Left lung (tissue), 10 donors: ENCODE results near the gene CHST13. TPM values are rescaled to one million over a fixed set of nuclear protein-coding genes. Genes with fewer than 3 reads are reported as not detected.
A peak's percentile ranks its signal among the peaks of the same experiment; 100 is the strongest.

Source experiments
- ATAC-seq: fragments of 200-7000 bp; cut with Tn5 transposase; one replicate; pipeline ENCODE4 v1.9.1; 2020; ENCODE audit warnings: moderate library complexity
- DNase-seq, 4 donors: peaks; one replicate each; pipeline ENCODE4 v3.0.0-alpha.2; 2013 to 2020
- H3K27ac ChIP-seq, 2 donors: fragments of 200-600 bp; sonication (generic) in 1 of 2; one replicate each; pipeline versions ENCODE4 v1.5.0 to v1.8.0; 2020 to 2021
- H3K27me3 ChIP-seq, 2 donors: fragments of 200-600 bp; sonication (generic) in 1 of 2; one replicate each; pipeline versions ENCODE4 v1.5.0 to v1.8.0; 2020 to 2021
- H3K36me3 ChIP-seq, 2 donors: fragments of 200-600 bp; sonication (generic) in 1 of 2; one replicate each; pipeline versions ENCODE4 v1.5.0 to v1.8.0; 2020 to 2021
- H3K4me1 ChIP-seq, 2 donors: fragments of 200-600 bp; one replicate each; pipeline ENCODE4 v1.8.0; 2021
- H3K4me3 ChIP-seq, 2 donors: fragments of 200-600 bp; sonication (generic) in 1 of 2; one replicate each; pipeline versions ENCODE4 v1.5.0 to v1.8.0; 2020 to 2021; ENCODE audit warnings: mild to moderate bottlenecking in 1 of 2
- H3K9me3 ChIP-seq, 2 donors: fragments of 200-600 bp; sonication (generic) in 1 of 2; one replicate each; pipeline versions ENCODE4 v1.5.0 to v1.8.0; 2020 to 2021
- CTCF ChIP-seq, 2 donors: fragments of 200-600 bp; sonication (generic) in 1 of 2; IDR thresholded peaks; one replicate each; pipeline versions ENCODE4 v1.5.0 to v1.8.0; 2021; ENCODE audit warnings: antibody characterized with exemption in 2 of 2
- intact Hi-C, 2 donors: fragments of 100-400 bp; cut with DNase I; formaldehyde crosslinking; loops; one replicate each; pipeline versions ENCODE4 v1.11.2 to v1.14.2; 2022
- polyA plus RNA-seq, 6 donors: library from polyadenylated mRNA; unstranded; fragments of 120-200 nt; gene quantifications; one replicate each; pipeline ENCODE4 v1.2.1, GENCODE V29; 2013; ENCODE audit not compliant: insufficient read length in 6 of 6
- total RNA-seq, 2 donors: library from RNA; stranded (reverse); fragmentation: NEBNext Ultra II Directional; extraction: Animal tissue kit (Norgen Biotek cat#: 25700); gene quantifications; one replicate each; pipeline ENCODE4 v1.2.1, GENCODE V29; 2021
- donor health status: DM: no; HTN: yes; CAD: no.
- donor health status: DM: no; HTN: no; CAD: no.

CHST13 gene
- total and polyA plus RNA-seq, 8 donors: 0.11 to 3.0 (median 0.24) TPM

GRCh38 chr3:126514161-126514560, 9.8 kb upstream of the CHST13 start:
- H3K4me3 ChIP-seq: no peak overlapping the region
- DNase-seq (peak in 1 of 4 donors; percentile 47), ATAC-seq (no peak)
- TF ChIP-seq CTCF (IDR thresholded peaks at IDR 0.05): no peak
- H3K27me3 ChIP-seq: peaks cover 0 to 15% of the 10 kb centered on the region in 2 donors
- H3K9me3 ChIP-seq: no peaks in the 10 kb centered on the region
- no peaks in the 10 kb centered on the region for H3K36me3 ChIP-seq
- H3K27ac ChIP-seq: no peak overlapping the region
- no peaks in the 10 kb centered on the region for H3K4me1 ChIP-seq
- intact Hi-C loops: no loop called here

GRCh38 chr3:126515066-126515706, 8.8 kb upstream of the CHST13 start:
- H3K4me1 ChIP-seq: no peaks in the 10 kb centered on the region
- no peak overlapping the region for H3K27ac ChIP-seq
- no peaks in the 10 kb centered on the region for H3K9me3 ChIP-seq
- TF ChIP-seq CTCF (IDR thresholded peaks at IDR 0.05): no peak
- ATAC-seq (no peak), DNase-seq (peak in 2 of 4 donors; percentile 27 to 58)
- peaks cover 0 to 15% of the 10 kb centered on the region in 2 donors for H3K27me3 ChIP-seq
- no peaks in the 10 kb centered on the region for H3K36me3 ChIP-seq
- intact Hi-C loops: no loop called here
- no peak overlapping the region for H3K4me3 ChIP-seq

GRCh38 chr3:126516152-126516935, 7.6 kb upstream of the CHST13 start:
- no peaks in the 10 kb centered on the region for H3K36me3 ChIP-seq

GRCh38 chr3:126516936-126517290, 7.0 kb upstream of the CHST13 start:
- no peaks in the 10 kb centered on the region for H3K36me3 ChIP-seq
- TF ChIP-seq CTCF (IDR thresholded peaks at IDR 0.05): no peak
- intact Hi-C loops: no loop called here
- peaks cover 0 to 15% of the 10 kb centered on the region in 2 donors for H3K27me3 ChIP-seq
- H3K9me3 ChIP-seq: no peaks in the 10 kb centered on the region
- no peak overlapping the region for H3K27ac ChIP-seq
- no peaks in the 10 kb centered on the region for H3K4me1 ChIP-seq
- DNase-seq (peak in 1 of 4 donors; percentile 5), ATAC-seq (no peak)
- H3K4me3 ChIP-seq: no peak overlapping the region

More at GRCh38 chr3:126516152-126516935, 7.6 kb upstream of the CHST13 start:
- no peak for TF ChIP-seq CTCF (IDR thresholded peaks at IDR 0.05)
- intact Hi-C loops: no loop called here
- DNase-seq (peak in 2 of 4 donors; percentile 10 to 41), ATAC-seq (no peak)
- H3K9me3 ChIP-seq: no peaks in the 10 kb centered on the region
- peaks cover 0 to 15% of the 10 kb centered on the region in 2 donors for H3K27me3 ChIP-seq
- H3K4me3 ChIP-seq: no peak overlapping the region
- no peaks in the 10 kb centered on the region for H3K4me1 ChIP-seq
- no peak overlapping the region for H3K27ac ChIP-seq

GRCh38 chr3:126517291-126517951, 6.5 kb upstream of the CHST13 start, which contains the start of gene UROC1:
UROC1 (minus strand) TSS chr3:126517773; CDS start chr3:126517719, 54 bp downstream.
- ATAC-seq (no peak), DNase-seq (peak in 2 of 4 donors; percentile 18 to 65)
- Histone ChIP-seq H3K4me1 (peaks cover 0 to 2% of the 10 kb centered on the region in 2 donors), H3K4me3 (no peak within 1 kb of the TSS), H3K27ac (no peak within 1 kb of the TSS), H3K27me3 (peaks cover under 1 to 16% of the 10 kb centered on the region in 2 donors), H3K36me3 (no peaks in the 10 kb centered on the region), H3K9me3 (no peaks in the 10 kb centered on the region)
- intact Hi-C loops: no loop called here
- no peak for TF ChIP-seq CTCF (IDR thresholded peaks at IDR 0.05)
